Chondrocyte (in vitro differentiated cells): Measurements from ENCODE around the gene OR6N1. TPM values are rescaled to one million over a fixed set of nuclear protein-coding genes. Genes with fewer than 3 reads are reported as not detected.

Experiments used
- DNase-seq: peaks from one replicate; pipeline ENCODE4 v3.0.0; 2021; ENCODE audit warnings: mixed read lengths, low spot score
- H3K27ac Mint-ChIP-seq: one replicate; pipeline ENCODE4 v1.8.0; 2021; ENCODE audit warnings: mild to moderate bottlenecking, moderate library complexity, mixed read lengths; ENCODE audit not compliant: unreplicated experiment
- H3K27me3 Mint-ChIP-seq: 2 replicates; pipeline ENCODE4 v1.8.0; 2021; ENCODE audit warnings: low read depth, mixed read lengths
- H3K36me3 Mint-ChIP-seq: 2 replicates; pipeline ENCODE4 v1.8.0; 2021; ENCODE audit warnings: low read depth, mixed read lengths
- H3K4me1 Mint-ChIP-seq: 2 replicates; pipeline ENCODE4 v1.8.0; 2021; ENCODE audit warnings: low read depth, mild to moderate bottlenecking, mixed read lengths
- H3K4me3 Mint-ChIP-seq: one replicate; pipeline ENCODE4 v1.8.0; 2021; ENCODE audit warnings: mild to moderate bottlenecking, moderate library complexity, mixed read lengths; ENCODE audit not compliant: unreplicated experiment
- H3K9me3 Mint-ChIP-seq: 2 replicates; pipeline ENCODE4 v1.8.0; 2021; ENCODE audit warnings: low read depth, mixed read lengths
- total RNA-seq: library from RNA; stranded (reverse); gene quantifications from 3 replicates; pipeline ENCODE4 v1.2.1, GENCODE V29; 2021
- TF ChIP-seq, protein P1 (sequence below): fragments of 200-600 bp; sonication (generic); IDR thresholded peaks from 2 replicates; pipeline ENCODE4 v1.5.0; 2021; ENCODE audit warnings: antibody characterized with exemption, mild to moderate bottlenecking, moderate library complexity

OR6N1 gene
- total RNA-seq, 1 donor from 2014 or later: not detected

DNA sequence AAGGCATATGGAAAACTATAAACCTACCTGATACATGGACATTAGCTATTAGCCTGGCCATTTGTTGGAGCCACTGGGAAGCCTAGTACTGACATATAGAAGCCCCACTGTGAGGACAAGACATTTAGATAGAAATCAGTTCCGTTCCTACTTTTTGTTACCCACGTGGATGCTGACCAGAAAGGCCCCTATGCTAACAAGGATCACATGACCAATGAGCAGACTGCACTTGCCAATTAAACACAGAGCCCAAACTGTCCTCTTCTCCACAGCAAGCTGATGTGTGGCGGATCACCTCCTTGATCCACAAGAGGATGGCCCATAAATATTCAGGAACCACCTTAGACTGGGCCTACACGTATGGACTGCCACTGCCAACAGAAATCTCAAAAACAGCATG is 40.3 kb downstream of the OR6N1 start:
- TF ChIP-seq, protein P1, sequence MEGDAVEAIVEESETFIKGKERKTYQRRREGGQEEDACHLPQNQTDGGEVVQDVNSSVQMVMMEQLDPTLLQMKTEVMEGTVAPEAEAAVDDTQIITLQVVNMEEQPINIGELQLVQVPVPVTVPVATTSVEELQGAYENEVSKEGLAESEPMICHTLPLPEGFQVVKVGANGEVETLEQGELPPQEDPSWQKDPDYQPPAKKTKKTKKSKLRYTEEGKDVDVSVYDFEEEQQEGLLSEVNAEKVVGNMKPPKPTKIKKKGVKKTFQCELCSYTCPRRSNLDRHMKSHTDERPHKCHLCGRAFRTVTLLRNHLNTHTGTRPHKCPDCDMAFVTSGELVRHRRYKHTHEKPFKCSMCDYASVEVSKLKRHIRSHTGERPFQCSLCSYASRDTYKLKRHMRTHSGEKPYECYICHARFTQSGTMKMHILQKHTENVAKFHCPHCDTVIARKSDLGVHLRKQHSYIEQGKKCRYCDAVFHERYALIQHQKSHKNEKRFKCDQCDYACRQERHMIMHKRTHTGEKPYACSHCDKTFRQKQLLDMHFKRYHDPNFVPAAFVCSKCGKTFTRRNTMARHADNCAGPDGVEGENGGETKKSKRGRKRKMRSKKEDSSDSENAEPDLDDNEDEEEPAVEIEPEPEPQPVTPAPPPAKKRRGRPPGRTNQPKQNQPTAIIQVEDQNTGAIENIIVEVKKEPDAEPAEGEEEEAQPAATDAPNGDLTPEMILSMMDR: no peak

GRCh38 chr1:158730453-158730852 is 41.5 kb downstream of the OR6N1 start:
- Mint-ChIP-seq H3K4me3 (no peak overlapping the region), H3K36me3 (no peaks in the 10 kb centered on the region), H3K27me3 (peaks cover 5% of the 10 kb centered on the region), H3K9me3 (no peaks in the 10 kb centered on the region), H3K27ac (no peak overlapping the region), H3K4me1 (no peaks in the 10 kb centered on the region)
- TF ChIP-seq, protein P1: no peak
- DNase-seq: no peak

More for the DNA sequence above, 40.3 kb downstream of the OR6N1 start:
- Mint-ChIP-seq H3K4me3 (no peak overlapping the region), H3K4me1 (no peaks in the 10 kb centered on the region), H3K27ac (no peak overlapping the region), H3K27me3 (peaks cover 2% of the 10 kb centered on the region), H3K36me3 (no peaks in the 10 kb centered on the region), H3K9me3 (no peaks in the 10 kb centered on the region)
- DNase-seq: no peak

DNA sequence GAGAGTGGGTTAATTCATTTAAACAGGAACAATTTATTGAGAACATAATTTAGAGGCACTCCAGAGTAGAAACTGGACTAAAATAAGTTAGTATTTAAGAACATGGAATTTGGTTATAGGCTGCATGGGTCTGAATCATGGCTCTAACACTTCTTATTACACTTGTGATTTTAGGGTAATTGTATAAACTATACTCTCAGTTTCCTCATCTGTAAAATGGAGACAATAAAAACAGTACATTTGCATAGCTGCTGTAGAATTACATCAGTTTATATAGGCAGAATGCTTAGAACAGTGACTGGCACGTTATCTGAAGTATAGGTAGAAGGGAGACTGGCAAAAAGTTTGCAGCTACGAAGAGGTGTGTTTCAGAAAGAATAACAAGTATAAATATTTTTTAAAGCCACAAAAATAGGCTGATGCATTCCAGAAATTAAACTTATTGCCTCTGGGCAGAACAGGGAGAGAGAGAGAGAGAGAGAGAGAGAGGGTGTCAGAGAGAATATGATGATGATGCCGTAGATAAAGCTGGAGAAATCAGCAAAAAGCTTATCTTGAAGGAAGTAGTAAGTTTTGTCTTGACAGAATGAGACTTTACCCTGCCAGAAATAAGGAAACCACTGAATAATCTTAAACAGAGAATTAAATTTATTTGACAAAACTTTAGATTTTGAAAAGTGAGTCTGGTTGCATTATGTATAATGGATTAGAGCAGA is 43.3 kb downstream of the OR6N1 start:
- H3K4me3 Mint-ChIP-seq: no peak overlapping the region
- H3K36me3 Mint-ChIP-seq: no peaks in the 10 kb centered on the region
- no peak overlapping the region for H3K27ac Mint-ChIP-seq
- TF ChIP-seq, protein P1: no peak
- peaks cover 7% of the 10 kb centered on the region for H3K27me3 Mint-ChIP-seq
- H3K9me3 Mint-ChIP-seq: no peaks in the 10 kb centered on the region
- DNase-seq: no peak
- H3K4me1 Mint-ChIP-seq: no peaks in the 10 kb centered on the region

GRCh38 chr1:158724442-158724841 is 47.6 kb downstream of the OR6N1 start:
- Mint-ChIP-seq H3K36me3 (no peaks in the 10 kb centered on the region), H3K4me3 (no peak overlapping the region), H3K27ac (no peak overlapping the region), H3K4me1 (no peaks in the 10 kb centered on the region), H3K9me3 (no peaks in the 10 kb centered on the region), H3K27me3 (peaks cover 13% of the 10 kb centered on the region)
- TF ChIP-seq, protein P1: no peak
- DNase-seq: no peak

GRCh38 chr1:158720620-158721019 is 51.4 kb downstream of the OR6N1 start, which contains the start of gene OR6K3:
OR6K3 (minus strand) TSS chr1:158720720; CDS start chr1:158718115, 2,605 bp downstream.
- Mint-ChIP-seq H3K36me3 (no peaks in the 10 kb centered on the region), H3K4me3 (no peak within 1 kb of the TSS), H3K27me3 (peaks cover 10% of the 10 kb centered on the region), H3K9me3 (no peaks in the 10 kb centered on the region), H3K27ac (no peak within 1 kb of the TSS), H3K4me1 (no peaks in the 10 kb centered on the region)
- TF ChIP-seq, protein P1: no peak
- DNase-seq: no peak
